Ramos (cell line): Measurements from ENCODE around the gene LUC7L3.
"Not testable (repeated sequence)": the region's sequence is repeated elsewhere in the genome, so short reads cannot be mapped to it uniquely, and the experiment has no call there.

ENCODE experiments used
- in situ Hi-C: fragments of 300-500 bp; cut with MboI; formaldehyde crosslinking; loops from one replicate; pipeline ENCODE4 v1.14.3; 2022; ENCODE audit warnings: low sequenced_read_pairs; ENCODE audit not compliant: unreplicated experiment

LUC7L3 gene

GRCh38 chr17:50707289-50708049 is 11.9 kb upstream of the LUC7L3 start, which contains the start of gene ANKRD40:
Gene ANKRD40 (minus strand): TSS chr17:50707914. CDS start chr17:50707654, 260 bp downstream.
- in situ Hi-C loops = no loop called here

- in situ Hi-C loops = no loop called here
These were observed 11.1 kb upstream of the LUC7L3 start for GRCh38 chr17:50708050-50709000.

GRCh38 chr17:50709053-50709452 is 10.3 kb upstream of the LUC7L3 start:
- in situ Hi-C loops = not testable (repeated sequence)

- in situ Hi-C loops = no loop called here
These were observed 9.4 kb upstream of the LUC7L3 start for GRCh38 chr17:50710025-50710424.

GRCh38 chr17:50710650-50711049 is 8.8 kb upstream of the LUC7L3 start:
- in situ Hi-C loops = no loop called here

- in situ Hi-C loops = no loop called here
These were observed 6.8 kb upstream of the LUC7L3 start for GRCh38 chr17:50712641-50713040.

- in situ Hi-C loops = no loop called here
These were observed 3.9 kb upstream of the LUC7L3 start for GRCh38 chr17:50715471-50715870.

GRCh38 chr17:50719924-50720794 is 756 bp downstream of the LUC7L3 start:
- in situ Hi-C loops = no loop called here

- in situ Hi-C loops = no loop called here
These were observed 2.0 kb downstream of the LUC7L3 start for GRCh38 chr17:50721194-50722010.

- in situ Hi-C loops = no loop called here
These were observed 3.3 kb downstream of the LUC7L3 start for GRCh38 chr17:50722746-50723145.

- in situ Hi-C loops = not testable (repeated sequence)
These were observed 5.2 kb downstream of the LUC7L3 start for GRCh38 chr17:50724622-50725021.

- in situ Hi-C loops = no loop called here
These were observed 6.6 kb downstream of the LUC7L3 start for GRCh38 chr17:50725769-50726655.

- in situ Hi-C loops = no loop called here
These were observed 8.7 kb downstream of the LUC7L3 start for GRCh38 chr17:50728112-50728429.

GRCh38 chr17:50728881-50729765 is 9.7 kb downstream of the LUC7L3 start:
- in situ Hi-C loops = no loop called here

GRCh38 chr17:50731575-50732460 is 12.4 kb downstream of the LUC7L3 start:
- in situ Hi-C loops = no loop called here

- in situ Hi-C loops = no loop called here
These were observed 15.9 kb downstream of the LUC7L3 start for GRCh38 chr17:50735287-50735686.
